ENCODE results near the gene CACNA1A. TPM values are rescaled to one million over a fixed set of nuclear protein-coding genes. Genes with fewer than 3 reads are reported as not detected.
"Not testable (repeated sequence)": the region's sequence is repeated elsewhere in the genome, so short reads cannot be mapped to it uniquely, and the experiment has no call there.

Gene CACNA1A
- total RNA-seq, 2 donors from 2014 or later = 0.77 TPM; not detected in 1

- DNase-seq; H3K4me3 Mint-ChIP-seq; H3K36me3 Mint-ChIP-seq (ENCODE audit: low read depth); H3K27ac Mint-ChIP-seq; ATAC-seq; H3K27me3 Mint-ChIP-seq; H3K9me3 ChIP-seq (ENCODE audit: control insufficient read depth, low read length, poor library complexity, severe bottlenecking): not testable (repeated sequence)
- H3K4me1 Mint-ChIP-seq = peaks cover 14% of the 10 kb centered on the region
Observed at GRCh38 chr19:13177584-13177983, 328.7 kb downstream of the CACNA1A start.

- H3K27ac Mint-ChIP-seq = peak overlapping the region; percentile 29
- ATAC-seq (no peak), DNase-seq (no peak)
- H3K9me3 ChIP-seq (ENCODE audit: control insufficient read depth, low read length, poor library complexity, severe bottlenecking) = no peaks in the 10 kb centered on the region
- H3K4me3 Mint-ChIP-seq = no peak overlapping the region
- no peaks in the 10 kb centered on the region for H3K27me3 Mint-ChIP-seq
- no peaks in the 10 kb centered on the region for H3K36me3 Mint-ChIP-seq (ENCODE audit: low read depth)
- peaks cover 18% of the 10 kb centered on the region for H3K4me1 Mint-ChIP-seq
Observed at GRCh38 chr19:13176345-13176744, 329.9 kb downstream of the CACNA1A start.

- no peaks in the 10 kb centered on the region for H3K36me3 Mint-ChIP-seq (ENCODE audit: low read depth)
Observed at GRCh38 chr19:13173139-13173737, 333.0 kb downstream of the CACNA1A start.

GRCh38 chr19:13172346-13173138 lies 333.7 kb downstream of the CACNA1A start:
- DNase-seq (peak; percentile 50 to 65 (median 64)), ATAC-seq (peak; percentile 46)
- Mint-ChIP-seq H3K27me3 (no peaks in the 10 kb centered on the region), H3K27ac (peak overlapping the region; percentile 97), H3K4me1 (peaks cover 38% of the 10 kb centered on the region), H3K4me3 (peak overlapping the region; percentile 91), H3K36me3 (ENCODE audit: low read depth) (no peaks in the 10 kb centered on the region)
- H3K9me3 ChIP-seq (ENCODE audit: control insufficient read depth, low read length, poor library complexity, severe bottlenecking) = no peaks in the 10 kb centered on the region

More at GRCh38 chr19:13173139-13173737, 333.0 kb downstream of the CACNA1A start:
- H3K9me3 ChIP-seq (ENCODE audit: control insufficient read depth, low read length, poor library complexity, severe bottlenecking) = no peaks in the 10 kb centered on the region
- Mint-ChIP-seq H3K27ac (peak overlapping the region; percentile 97), H3K27me3 (no peaks in the 10 kb centered on the region), H3K4me3 (peak overlapping the region; percentile 91), H3K4me1 (peaks cover 36% of the 10 kb centered on the region)
- DNase-seq = no peak
- ATAC-seq = no peak

- no peaks in the 10 kb centered on the region for H3K9me3 ChIP-seq (ENCODE audit: control insufficient read depth, low read length, poor library complexity, severe bottlenecking)
- Mint-ChIP-seq H3K4me1 (peaks cover 42% of the 10 kb centered on the region), H3K4me3 (peak overlapping the region; percentile 37), H3K36me3 (ENCODE audit: low read depth) (no peaks in the 10 kb centered on the region), H3K27ac (peak overlapping the region; percentile 97), H3K27me3 (no peaks in the 10 kb centered on the region)
- ATAC-seq = no peak
- no peak for DNase-seq
Observed at GRCh38 chr19:13171146-13171545, 335.1 kb downstream of the CACNA1A start.

- Mint-ChIP-seq H3K4me3 (peak overlapping the region; percentile 70), H3K4me1 (peaks cover 46% of the 10 kb centered on the region), H3K36me3 (ENCODE audit: low read depth) (no peaks in the 10 kb centered on the region), H3K27me3 (no peaks in the 10 kb centered on the region), H3K27ac (peak overlapping the region; percentile 97)
- no peak for DNase-seq
- H3K9me3 ChIP-seq (ENCODE audit: control insufficient read depth, low read length, poor library complexity, severe bottlenecking) = no peaks in the 10 kb centered on the region
- no peak for ATAC-seq
Observed at GRCh38 chr19:13169769-13170168, 336.5 kb downstream of the CACNA1A start.

- Mint-ChIP-seq H3K27ac (peak overlapping the region; percentile 97), H3K4me1 (peaks cover 45% of the 10 kb centered on the region)
- H3K4me3 Mint-ChIP-seq; ATAC-seq; H3K9me3 ChIP-seq (ENCODE audit: control insufficient read depth, low read length, poor library complexity, severe bottlenecking); DNase-seq; H3K36me3 Mint-ChIP-seq (ENCODE audit: low read depth); H3K27me3 Mint-ChIP-seq: not testable (repeated sequence)
Observed at GRCh38 chr19:13166151-13166550, 340.1 kb downstream of the CACNA1A start.

- peak overlapping the region; percentile 97 for H3K27ac Mint-ChIP-seq
- DNase-seq = no peak
Observed at GRCh38 chr19:13165162-13165997, 340.9 kb downstream of the CACNA1A start.

GRCh38 chr19:13164343-13165161 lies 341.7 kb downstream of the CACNA1A start:
- no peaks in the 10 kb centered on the region for H3K9me3 ChIP-seq (ENCODE audit: control insufficient read depth, low read length, poor library complexity, severe bottlenecking)
- peak in 2 of 3 donors; percentile 15 to 46 for DNase-seq
- Mint-ChIP-seq H3K36me3 (ENCODE audit: low read depth) (no peaks in the 10 kb centered on the region), H3K27ac (peak overlapping the region; percentile 97), H3K27me3 (no peaks in the 10 kb centered on the region), H3K4me3 (peak overlapping the region; percentile 85), H3K4me1 (peaks cover 37% of the 10 kb centered on the region)
- no peak for ATAC-seq

More at GRCh38 chr19:13165162-13165997, 340.9 kb downstream of the CACNA1A start:
- ATAC-seq = no peak
- Mint-ChIP-seq H3K36me3 (ENCODE audit: low read depth) (no peaks in the 10 kb centered on the region), H3K27me3 (no peaks in the 10 kb centered on the region), H3K4me1 (peaks cover 42% of the 10 kb centered on the region), H3K4me3 (peak overlapping the region; percentile 85)
- H3K9me3 ChIP-seq (ENCODE audit: control insufficient read depth, low read length, poor library complexity, severe bottlenecking) = no peaks in the 10 kb centered on the region

- peaks cover 32% of the 10 kb centered on the region for H3K4me1 Mint-ChIP-seq
- ATAC-seq = peak; percentile 20
- peak overlapping the region; percentile 97 for H3K27ac Mint-ChIP-seq
- peak overlapping the region; percentile 85 for H3K4me3 Mint-ChIP-seq
- H3K9me3 ChIP-seq (ENCODE audit: control insufficient read depth, low read length, poor library complexity, severe bottlenecking) = no peaks in the 10 kb centered on the region
- H3K36me3 Mint-ChIP-seq (ENCODE audit: low read depth) = no peaks in the 10 kb centered on the region
- H3K27me3 Mint-ChIP-seq = no peaks in the 10 kb centered on the region
- peak in 2 of 3 donors; percentile 9 to 22 for DNase-seq
Observed at GRCh38 chr19:13163609-13164342, 342.5 kb downstream of the CACNA1A start.

GRCh38 chr19:13162724-13163608 lies 343.3 kb downstream of the CACNA1A start:
- H3K27me3 Mint-ChIP-seq = no peaks in the 10 kb centered on the region
- ATAC-seq (peak; percentile 65), DNase-seq (peak; percentile 52 to 83 (median 79))
- peak overlapping the region; percentile 97 for H3K27ac Mint-ChIP-seq
- peak overlapping the region; percentile 86 for H3K4me3 Mint-ChIP-seq
- H3K36me3 Mint-ChIP-seq (ENCODE audit: low read depth) = no peaks in the 10 kb centered on the region
- H3K9me3 ChIP-seq (ENCODE audit: control insufficient read depth, low read length, poor library complexity, severe bottlenecking) = no peaks in the 10 kb centered on the region
- peaks cover 36% of the 10 kb centered on the region for H3K4me1 Mint-ChIP-seq
